CD4-positive, CD25-positive, alpha-beta regulatory T cell (primary cell): Measurements from ENCODE around the gene BASP1. TPM values are rescaled to one million over a fixed set of nuclear protein-coding genes. Genes with fewer than 3 reads are reported as not detected.
A peak's percentile ranks its signal among the peaks of the same experiment; 100 is the strongest.

Source experiments
- ATAC-seq, 2 donors: fragments of 150-1000 bp; cut with Tn5 transposase; one replicate each; pipeline ENCODE4 v1.10.0; 2021; ENCODE audit warnings: low read depth in 2 of 2, moderate number of reproducible peaks in 2 of 2, moderate library complexity in 1 of 2
- DNase-seq, 3 donors: peaks; one replicate each; pipeline versions ENCODE4 v3.0.0 to v3.0.0-alpha.2; 2012 to 2022; ENCODE audit warnings: mixed read lengths in 1 of 3
- H3K27ac ChIP-seq: one replicate; pipeline ENCODE4 v1.7.0; 2013; ENCODE audit warnings: mild to moderate bottlenecking, low read length; ENCODE audit not compliant: insufficient read depth, poor library complexity, severe bottlenecking
- H3K27me3 ChIP-seq: one replicate; pipeline ENCODE4 v1.7.0; 2013; ENCODE audit warnings: low read length; ENCODE audit not compliant: control insufficient read depth, insufficient read depth
- H3K36me3 ChIP-seq: one replicate; pipeline ENCODE4 v1.7.0; 2013; ENCODE audit warnings: mild to moderate bottlenecking, low read length, moderate library complexity; ENCODE audit not compliant: control insufficient read depth, insufficient read depth
- H3K4me1 ChIP-seq: 2 replicates; pipeline ENCODE4 v1.7.0; 2013; ENCODE audit warnings: mild to moderate bottlenecking, low read length; ENCODE audit not compliant: insufficient read depth, control insufficient read depth, poor library complexity, severe bottlenecking
- H3K4me3 ChIP-seq: one replicate; pipeline ENCODE4 v1.7.0; 2013; ENCODE audit warnings: low read depth, mild to moderate bottlenecking, low read length, moderate library complexity
- H3K9me3 ChIP-seq, 2 experiments: 1 replicate in 1 of 2; 2 replicates in 1 of 2; pipeline ENCODE4 v1.7.0; 2013; ENCODE audit warnings: low read length in 2 of 2, mild to moderate bottlenecking in 1 of 2, moderate library complexity in 1 of 2; ENCODE audit not compliant: control insufficient read depth in 2 of 2
- H3K27ac Mint-ChIP-seq, 3 donors: one replicate each; pipeline ENCODE4 v1.8.0; 2020 to 2022; ENCODE audit warnings: mild to moderate bottlenecking in 3 of 3, mixed read lengths in 3 of 3, moderate library complexity in 2 of 3
- H3K27me3 Mint-ChIP-seq: one replicate; pipeline ENCODE4 v1.8.0; 2022; ENCODE audit warnings: mild to moderate bottlenecking, mixed read lengths
- H3K36me3 Mint-ChIP-seq: one replicate; pipeline ENCODE4 v1.8.0; 2020; ENCODE audit warnings: mixed read lengths
- H3K4me1 Mint-ChIP-seq, 4 donors: one replicate each; pipeline ENCODE4 v1.8.0; 2020 to 2022; ENCODE audit warnings: mixed read lengths in 4 of 4, mild to moderate bottlenecking in 1 of 4
- H3K4me3 Mint-ChIP-seq, 4 donors: one replicate each; pipeline ENCODE4 v1.8.0; 2020 to 2022; ENCODE audit warnings: mild to moderate bottlenecking in 4 of 4, mixed read lengths in 4 of 4, moderate library complexity in 3 of 4
- H3K9me3 Mint-ChIP-seq, 7 donors: one replicate each; pipeline ENCODE4 v1.8.0; 2020 to 2022; ENCODE audit warnings: mixed read lengths in 7 of 7, mild to moderate bottlenecking in 3 of 7, moderate library complexity in 2 of 7
- polyA plus RNA-seq, 4 donors: library from polyadenylated mRNA; unstranded; fragments of 300-500 nt; fragmentation: Illumina TruSeq; gene quantifications; one replicate each; pipeline ENCODE4 v1.2.3, GENCODE V29; 2021
- total RNA-seq: library from RNA; stranded (reverse); gene quantifications from one replicate; pipeline ENCODE4 v1.2.3, GENCODE V29; 2022

The BASP1 gene
- total and polyA plus RNA-seq, 5 donors from 2014 or later, result 0.51 to 2.8 (median 1.6) TPM

GRCh38 chr5:17196024-17196423 lies 21.4 kb upstream of the BASP1 start:
- ATAC-seq (no peak), DNase-seq (no peak)
- no peak overlapping the region for H3K4me3 ChIP-seq
- H3K27ac ChIP-seq, result no peak overlapping the region
- H3K27me3 ChIP-seq, result no peaks in the 10 kb centered on the region
- no peaks in the 10 kb centered on the region for H3K4me1 Mint-ChIP-seq
- H3K4me3 Mint-ChIP-seq, result no peak overlapping the region
- no peaks in the 10 kb centered on the region for H3K36me3 ChIP-seq
- H3K9me3 Mint-ChIP-seq, result peaks cover 0 to 8% (median 5%) of the 10 kb centered on the region in 7 donors
- no peaks in the 10 kb centered on the region for H3K27me3 Mint-ChIP-seq
- no peaks in the 10 kb centered on the region for H3K4me1 ChIP-seq
- H3K27ac Mint-ChIP-seq, result no peak overlapping the region
- no peaks in the 10 kb centered on the region for H3K9me3 ChIP-seq
- H3K36me3 Mint-ChIP-seq, result no peaks in the 10 kb centered on the region

- no peak overlapping the region for H3K27ac Mint-ChIP-seq
- Histone ChIP-seq H3K4me3 (no peak overlapping the region), H3K36me3 (no peaks in the 10 kb centered on the region), H3K9me3 (no peaks in the 10 kb centered on the region), H3K27me3 (no peaks in the 10 kb centered on the region), H3K27ac (no peak overlapping the region), H3K4me1 (no peaks in the 10 kb centered on the region)
- H3K9me3 Mint-ChIP-seq, result peaks cover 0 to 8% (median 5%) of the 10 kb centered on the region in 7 donors
- no peaks in the 10 kb centered on the region for H3K27me3 Mint-ChIP-seq
- H3K4me3 Mint-ChIP-seq, result no peak overlapping the region
- no peaks in the 10 kb centered on the region for H3K4me1 Mint-ChIP-seq
- ATAC-seq (no peak), DNase-seq (no peak)
- no peaks in the 10 kb centered on the region for H3K36me3 Mint-ChIP-seq
Observed at GRCh38 chr5:17196697-17197096, 20.7 kb upstream of the BASP1 start.

DNA sequence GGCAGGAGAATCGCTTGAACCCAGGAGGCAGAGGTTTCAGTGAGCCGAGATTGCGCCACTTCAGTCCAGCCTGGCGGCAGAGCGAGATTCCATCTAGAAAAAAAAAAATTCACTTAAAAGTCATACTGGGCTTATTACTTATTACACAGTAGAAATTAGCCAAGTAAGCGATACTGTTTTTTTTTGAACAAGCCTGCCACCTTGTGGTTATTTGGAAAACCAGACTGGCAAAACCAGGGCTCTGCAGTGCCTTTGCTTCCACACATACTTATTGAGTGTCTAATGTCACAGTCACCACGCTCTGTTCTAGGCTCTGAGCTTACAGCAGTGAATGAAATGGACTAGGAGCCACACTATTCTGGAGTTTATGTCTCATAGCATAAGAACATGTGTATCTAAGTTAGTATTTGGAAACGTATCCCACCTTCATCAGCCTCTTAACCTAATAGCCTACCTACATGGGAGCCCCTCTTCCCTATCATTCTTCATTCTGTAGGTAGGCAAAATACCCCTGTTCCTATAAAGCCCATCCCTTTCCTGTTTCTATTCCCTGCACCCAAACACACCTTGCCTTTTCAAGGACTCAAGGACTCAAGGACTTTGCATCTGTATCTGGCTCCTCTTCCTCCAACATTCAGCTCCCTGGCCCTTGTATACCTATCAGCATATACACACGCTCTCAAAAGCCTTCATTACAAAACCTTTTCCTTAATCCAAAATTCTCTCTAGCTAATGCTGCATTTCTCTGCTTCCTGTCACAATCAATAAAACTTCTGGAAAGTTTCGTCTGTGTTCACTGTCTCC lies 13.9 kb upstream of the BASP1 start:
- H3K27ac ChIP-seq, result no peak overlapping the region
- no peak overlapping the region for H3K4me3 Mint-ChIP-seq
- H3K9me3 Mint-ChIP-seq, result peaks cover 0 to 4% (median under 1%) of the 10 kb centered on the region in 7 donors
- H3K27me3 ChIP-seq, result no peaks in the 10 kb centered on the region
- H3K4me1 ChIP-seq, result no peaks in the 10 kb centered on the region
- no peaks in the 10 kb centered on the region for H3K4me1 Mint-ChIP-seq
- H3K9me3 ChIP-seq, result no peaks in the 10 kb centered on the region
- DNase-seq, result peak in 1 of 3 donors; percentile 39
- no peaks in the 10 kb centered on the region for H3K36me3 ChIP-seq
- no peaks in the 10 kb centered on the region for H3K36me3 Mint-ChIP-seq
- no peak for ATAC-seq
- no peak overlapping the region for H3K4me3 ChIP-seq
- peaks cover 4% of the 10 kb centered on the region for H3K27me3 Mint-ChIP-seq
- no peak overlapping the region for H3K27ac Mint-ChIP-seq

GRCh38 chr5:17204133-17204489 lies 13.3 kb upstream of the BASP1 start:
- Mint-ChIP-seq H3K27ac (no peak overlapping the region), H3K9me3 (peaks cover 0 to 3% (median 0%) of the 10 kb centered on the region in 7 donors), H3K36me3 (no peaks in the 10 kb centered on the region), H3K4me1 (no peaks in the 10 kb centered on the region), H3K27me3 (peaks cover 4% of the 10 kb centered on the region), H3K4me3 (no peak overlapping the region)
- ATAC-seq (no peak), DNase-seq (no peak)
- H3K36me3 ChIP-seq, result no peaks in the 10 kb centered on the region
- H3K9me3 ChIP-seq, result no peaks in the 10 kb centered on the region
- H3K27me3 ChIP-seq, result no peaks in the 10 kb centered on the region
- H3K4me1 ChIP-seq, result no peaks in the 10 kb centered on the region
- no peak overlapping the region for H3K27ac ChIP-seq
- no peak overlapping the region for H3K4me3 ChIP-seq

DNA sequence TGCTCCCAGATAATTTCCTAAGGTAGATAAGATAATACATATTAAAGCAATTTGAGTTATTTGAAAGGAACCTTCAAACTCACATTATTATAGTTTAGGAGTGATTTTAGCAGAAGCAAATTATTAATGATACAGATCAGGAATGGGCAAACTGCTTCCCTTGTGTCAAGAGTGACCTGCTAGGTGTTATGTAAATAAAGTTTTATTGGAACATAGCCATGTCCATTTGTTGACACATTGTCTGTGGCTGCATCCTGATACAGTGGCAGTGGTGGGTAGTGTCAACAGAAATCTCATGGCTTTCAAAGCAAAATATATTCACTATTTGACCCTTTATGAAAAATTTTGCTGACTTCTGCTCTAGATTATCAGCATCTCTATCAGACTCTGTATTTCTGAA lies 11.4 kb upstream of the BASP1 start:
- ATAC-seq, result no peak
- peaks cover 0 to 1% (median 0%) of the 10 kb centered on the region in 7 donors for H3K9me3 Mint-ChIP-seq

DNA sequence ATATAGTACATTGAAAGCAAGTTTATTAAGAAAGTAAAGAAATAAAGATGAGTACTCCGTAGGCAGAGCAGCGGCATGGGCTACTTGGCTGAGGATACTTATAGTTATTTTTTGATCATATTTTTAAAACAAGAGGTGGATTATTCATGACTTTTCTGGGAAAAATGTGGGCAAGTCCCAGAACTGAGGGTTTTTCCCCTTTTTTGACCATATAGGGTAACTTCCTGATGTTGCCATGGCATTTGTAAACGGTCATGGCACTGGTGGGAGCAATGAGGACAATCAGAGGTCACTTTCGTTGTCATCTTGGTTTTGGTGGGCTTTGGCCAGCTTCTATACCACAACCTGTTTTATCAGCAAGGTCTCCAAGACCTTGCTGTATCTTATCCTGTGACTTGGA lies 5.2 kb upstream of the BASP1 start:
- H3K4me1 ChIP-seq, result no peaks in the 10 kb centered on the region
- H3K27me3 Mint-ChIP-seq, result peaks cover 20% of the 10 kb centered on the region
- ATAC-seq (no peak), DNase-seq (no peak)
- no peak overlapping the region for H3K27ac Mint-ChIP-seq
- peaks cover 9% of the 10 kb centered on the region for H3K27me3 ChIP-seq
- H3K36me3 Mint-ChIP-seq, result no peaks in the 10 kb centered on the region
- H3K27ac ChIP-seq, result no peak overlapping the region
- peaks cover 0 to 8% (median 0%) of the 10 kb centered on the region in 4 donors for H3K4me1 Mint-ChIP-seq
- H3K4me3 Mint-ChIP-seq, result no peak overlapping the region
- H3K9me3 ChIP-seq, result no peaks in the 10 kb centered on the region
- H3K9me3 Mint-ChIP-seq, result peaks cover 0 to 2% (median 0%) of the 10 kb centered on the region in 7 donors
- no peaks in the 10 kb centered on the region for H3K36me3 ChIP-seq
- H3K4me3 ChIP-seq, result no peak overlapping the region

More for the DNA sequence above, 11.4 kb upstream of the BASP1 start:
- no peaks in the 10 kb centered on the region for H3K27me3 ChIP-seq
- no peak overlapping the region for H3K27ac ChIP-seq
- no peaks in the 10 kb centered on the region for H3K4me1 Mint-ChIP-seq
- H3K4me1 ChIP-seq, result no peaks in the 10 kb centered on the region
- DNase-seq, result no peak
- no peaks in the 10 kb centered on the region for H3K36me3 ChIP-seq
- H3K4me3 ChIP-seq, result no peak overlapping the region
- no peaks in the 10 kb centered on the region for H3K9me3 ChIP-seq
- H3K27me3 Mint-ChIP-seq, result peaks cover 4% of the 10 kb centered on the region
- no peaks in the 10 kb centered on the region for H3K36me3 Mint-ChIP-seq
- H3K27ac Mint-ChIP-seq, result no peak overlapping the region
- H3K4me3 Mint-ChIP-seq, result no peak overlapping the region

DNA sequence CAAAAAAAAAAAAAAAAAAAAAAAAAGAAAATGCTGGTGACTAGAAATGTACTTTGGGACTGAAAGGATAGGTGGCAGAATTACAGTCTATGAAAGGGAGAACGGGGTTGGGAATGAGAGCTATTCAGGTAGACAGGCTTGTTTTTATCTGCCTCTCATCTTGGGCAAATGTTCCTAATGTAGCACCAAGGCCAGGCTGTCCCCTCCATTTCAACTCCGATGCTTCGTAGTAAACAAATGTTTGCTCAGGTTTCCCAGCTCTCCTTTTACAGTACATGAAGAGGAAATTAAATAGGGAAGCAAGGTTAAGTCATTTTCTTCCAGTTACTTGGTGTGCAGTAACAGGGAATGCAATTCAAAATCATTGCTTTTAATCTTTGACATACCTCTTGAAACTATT lies 4.4 kb upstream of the BASP1 start:
- H3K4me3 ChIP-seq, result no peak overlapping the region
- ATAC-seq (no peak), DNase-seq (no peak)
- Mint-ChIP-seq H3K36me3 (no peaks in the 10 kb centered on the region), H3K27me3 (peaks cover 20% of the 10 kb centered on the region), H3K9me3 (peaks cover 0 to 2% (median 0%) of the 10 kb centered on the region in 7 donors), H3K4me3 (no peak overlapping the region), H3K27ac (peak overlapping the region in 1 of 3 donors; percentile 69), H3K4me1 (peaks cover 0 to 8% (median 0%) of the 10 kb centered on the region in 4 donors)
- no peaks in the 10 kb centered on the region for H3K36me3 ChIP-seq
- H3K27me3 ChIP-seq, result peaks cover 9% of the 10 kb centered on the region
- no peak overlapping the region for H3K27ac ChIP-seq
- no peaks in the 10 kb centered on the region for H3K9me3 ChIP-seq
- H3K4me1 ChIP-seq, result no peaks in the 10 kb centered on the region

GRCh38 chr5:17213938-17214337 lies 3.5 kb upstream of the BASP1 start:
- Histone ChIP-seq H3K27me3 (peaks cover 9% of the 10 kb centered on the region), H3K27ac (no peak overlapping the region), H3K4me3 (no peak overlapping the region), H3K36me3 (no peaks in the 10 kb centered on the region), H3K4me1 (peaks cover 8% of the 10 kb centered on the region), H3K9me3 (no peaks in the 10 kb centered on the region)
- Mint-ChIP-seq H3K36me3 (no peaks in the 10 kb centered on the region), H3K27me3 (peaks cover 21% of the 10 kb centered on the region), H3K9me3 (peaks cover 0 to 4% (median 0%) of the 10 kb centered on the region in 7 donors), H3K27ac (no peak overlapping the region), H3K4me3 (no peak overlapping the region), H3K4me1 (peaks cover 0 to 13% (median 0%) of the 10 kb centered on the region in 4 donors)
- DNase-seq (no peak), ATAC-seq (no peak)
